Measurements from ENCODE around the gene SHISA8.
"Not testable (repeated sequence)": the region's sequence is repeated elsewhere in the genome, so short reads cannot be mapped to it uniquely, and the experiment has no call there.

The SHISA8 gene

DNA sequence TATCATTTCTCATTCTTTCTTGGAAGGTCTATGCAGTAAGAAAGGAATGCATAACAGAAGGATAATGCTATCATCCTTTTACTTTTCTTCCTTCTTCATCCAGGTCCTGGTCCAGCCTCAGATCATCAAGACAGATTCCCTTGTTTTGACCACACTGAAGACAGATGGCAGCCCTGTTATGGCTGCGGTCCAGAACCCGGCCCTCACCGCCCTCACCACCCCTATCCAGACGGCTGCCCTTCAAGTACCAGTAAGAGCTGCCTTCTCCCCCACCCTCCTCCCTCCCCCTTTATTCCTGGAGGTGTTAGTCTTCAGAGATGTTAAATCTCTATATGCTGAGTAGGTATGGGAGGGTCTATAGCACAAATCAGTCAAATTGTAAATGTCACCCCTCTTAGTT is 44.1 kb downstream of the SHISA8 start:
- H3K9me3 ChIP-seq (ENCODE audit: insufficient read depth, low read length, severe bottlenecking): no peaks in the 10 kb centered on the region
- H3K4me3 ChIP-seq (ENCODE audit: low read depth in 1 of 2, low read length in 2 of 2): no peak overlapping the region
- no peaks in the 10 kb centered on the region for H3K27me3 ChIP-seq (ENCODE audit: insufficient read depth, low read length, poor library complexity)
- H3K36me3 ChIP-seq (ENCODE audit: insufficient read depth, low read length): peaks cover 96% of the 10 kb centered on the region
- ATAC-seq (ENCODE audit: insufficient read depth, low read depth) (no peak), DNase-seq (no peak)
- TF ChIP-seq EZH2 (IDR thresholded peaks at IDR 0.05; ENCODE audit: borderline replicate concordance, low read depth, low read length, severe bottlenecking): no peak
- no peak for TF ChIP-seq CTCF (IDR thresholded peaks at IDR 0.05; ENCODE audit: borderline replicate concordance, extremely low read depth, low read length, poor library complexity, severe bottlenecking)
- H3K27ac ChIP-seq (ENCODE audit: low read length): no peak overlapping the region
- H4K20me1 ChIP-seq (ENCODE audit: insufficient read depth, low read length): peaks cover 47% of the 10 kb centered on the region
- H3K4me2 ChIP-seq (ENCODE audit: insufficient read depth, low read length): no peak overlapping the region
- peaks cover 41% of the 10 kb centered on the region for H3K79me2 ChIP-seq (ENCODE audit: insufficient read depth, low read length)
- no peaks in the 10 kb centered on the region for H3K4me1 ChIP-seq (ENCODE audit: insufficient read depth, low read length)
- no peak overlapping the region for H3K9ac ChIP-seq (ENCODE audit: low read depth, low read length)
- no peak overlapping the region for H2AFZ ChIP-seq (ENCODE audit: low read depth, low read length)

DNA sequence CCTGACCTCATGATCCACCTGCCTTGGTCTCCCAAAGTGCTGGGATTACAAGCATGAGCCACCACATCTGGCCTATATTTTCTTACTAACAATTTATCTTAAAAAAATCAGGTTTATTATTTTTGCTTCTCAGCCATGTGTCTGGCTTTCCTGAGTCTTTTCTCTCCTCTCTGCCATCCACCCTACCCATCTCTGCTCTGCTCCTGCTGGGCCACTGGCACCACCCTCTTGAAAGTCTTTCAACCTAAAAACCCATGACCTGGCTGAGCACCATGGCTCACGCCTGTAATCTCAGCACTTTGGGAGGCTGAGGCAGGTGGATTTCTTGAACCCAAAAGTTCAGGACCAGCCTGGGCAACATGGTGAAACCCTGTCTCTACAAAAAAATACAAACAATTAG is 44.8 kb downstream of the SHISA8 start:
- H3K27ac ChIP-seq (ENCODE audit: low read length); ATAC-seq (ENCODE audit: insufficient read depth, low read depth); H3K4me3 ChIP-seq (ENCODE audit: low read depth in 1 of 2, low read length in 2 of 2); H3K9me3 ChIP-seq (ENCODE audit: insufficient read depth, low read length, severe bottlenecking); DNase-seq; H2AFZ ChIP-seq (ENCODE audit: low read depth, low read length); H3K4me1 ChIP-seq (ENCODE audit: insufficient read depth, low read length); H3K9ac ChIP-seq (ENCODE audit: low read depth, low read length); H3K4me2 ChIP-seq (ENCODE audit: insufficient read depth, low read length); H3K27me3 ChIP-seq (ENCODE audit: insufficient read depth, low read length, poor library complexity): not testable (repeated sequence)
- Histone ChIP-seq H4K20me1 (ENCODE audit: insufficient read depth, low read length) (peaks cover 49% of the 10 kb centered on the region), H3K79me2 (ENCODE audit: insufficient read depth, low read length) (peaks cover 46% of the 10 kb centered on the region), H3K36me3 (ENCODE audit: insufficient read depth, low read length) (peaks cover 96% of the 10 kb centered on the region)

DNA sequence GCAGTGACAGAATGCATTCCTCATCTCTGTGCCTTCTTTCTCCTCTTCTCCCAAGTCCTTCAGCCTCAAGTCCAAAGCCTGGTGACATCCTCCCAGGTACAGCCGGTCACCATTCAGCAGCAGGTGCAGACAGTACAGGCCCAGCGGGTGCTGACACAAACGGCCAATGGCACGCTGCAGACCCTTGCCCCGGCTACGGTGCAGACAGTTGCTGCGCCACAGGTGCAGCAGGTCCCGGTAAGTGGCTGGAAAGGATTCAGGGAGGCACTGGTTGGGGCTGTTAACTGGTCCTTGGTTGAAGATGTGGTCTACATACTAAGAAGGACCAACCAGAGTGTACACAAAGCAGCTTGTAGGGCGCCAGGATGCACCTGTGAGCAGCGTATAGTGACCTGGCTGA is 46.3 kb downstream of the SHISA8 start:
- Histone ChIP-seq H2AFZ (ENCODE audit: low read depth, low read length) (no peak overlapping the region), H3K27me3 (ENCODE audit: insufficient read depth, low read length, poor library complexity) (no peaks in the 10 kb centered on the region), H3K4me2 (ENCODE audit: insufficient read depth, low read length) (no peak overlapping the region), H3K4me3 (ENCODE audit: low read depth in 1 of 2, low read length in 2 of 2) (no peak overlapping the region), H3K9ac (ENCODE audit: low read depth, low read length) (no peak overlapping the region), H3K9me3 (ENCODE audit: insufficient read depth, low read length, severe bottlenecking) (no peaks in the 10 kb centered on the region), H3K4me1 (ENCODE audit: insufficient read depth, low read length) (no peaks in the 10 kb centered on the region), H3K79me2 (ENCODE audit: insufficient read depth, low read length) (peaks cover 60% of the 10 kb centered on the region), H4K20me1 (ENCODE audit: insufficient read depth, low read length) (peaks cover 55% of the 10 kb centered on the region), H3K36me3 (ENCODE audit: insufficient read depth, low read length) (peaks cover 89% of the 10 kb centered on the region), H3K27ac (ENCODE audit: low read length) (no peak overlapping the region)
- no peak for ATAC-seq (ENCODE audit: insufficient read depth, low read depth)
- TF ChIP-seq EZH2 (IDR thresholded peaks at IDR 0.05; ENCODE audit: borderline replicate concordance, low read depth, low read length, severe bottlenecking): no peak
- no peak for TF ChIP-seq CTCF (IDR thresholded peaks at IDR 0.05; ENCODE audit: borderline replicate concordance, extremely low read depth, low read length, poor library complexity, severe bottlenecking)
- DNase-seq: no peak

DNA sequence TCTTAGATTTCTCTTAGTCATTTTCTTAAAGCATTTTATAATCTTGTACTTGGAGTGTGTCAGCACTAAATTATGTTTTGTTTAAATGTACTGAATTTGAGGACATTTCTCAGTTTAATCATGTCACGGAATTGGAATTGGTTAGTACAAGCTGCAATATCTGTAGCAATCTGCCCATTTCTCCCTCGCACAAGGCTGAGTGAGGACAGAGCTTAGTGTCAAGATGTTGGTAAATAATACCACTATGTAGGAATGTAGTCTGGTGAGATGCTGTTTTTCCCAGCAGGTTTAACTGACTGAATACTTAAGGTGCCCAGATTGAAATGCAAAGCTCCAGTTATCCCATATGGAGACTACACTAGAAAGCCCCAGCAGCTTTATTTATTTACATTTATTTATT is 51.4 kb downstream of the SHISA8 start:
- Histone ChIP-seq H4K20me1 (ENCODE audit: insufficient read depth, low read length) (peaks cover 81% of the 10 kb centered on the region), H3K27ac (ENCODE audit: low read length) (no peak overlapping the region), H3K79me2 (ENCODE audit: insufficient read depth, low read length) (peaks cover 95% of the 10 kb centered on the region)

More for the DNA sequence above, 51.4 kb downstream of the SHISA8 start:
- Histone ChIP-seq H3K9ac (ENCODE audit: low read depth, low read length) (no peak overlapping the region), H3K9me3 (ENCODE audit: insufficient read depth, low read length, severe bottlenecking) (no peaks in the 10 kb centered on the region), H3K4me1 (ENCODE audit: insufficient read depth, low read length) (no peaks in the 10 kb centered on the region), H3K27me3 (ENCODE audit: insufficient read depth, low read length, poor library complexity) (no peaks in the 10 kb centered on the region), H2AFZ (ENCODE audit: low read depth, low read length) (no peak overlapping the region), H3K4me2 (ENCODE audit: insufficient read depth, low read length) (no peak overlapping the region), H3K36me3 (ENCODE audit: insufficient read depth, low read length) (peaks cover 60% of the 10 kb centered on the region), H3K4me3 (ENCODE audit: low read depth in 1 of 2, low read length in 2 of 2) (no peak overlapping the region)
- DNase-seq: no peak
- TF ChIP-seq EZH2 (IDR thresholded peaks at IDR 0.05; ENCODE audit: borderline replicate concordance, low read depth, low read length, severe bottlenecking) (no peak), CTCF (IDR thresholded peaks at IDR 0.05; ENCODE audit: borderline replicate concordance, extremely low read depth, low read length, poor library complexity, severe bottlenecking) (no peak)
- no peak for ATAC-seq (ENCODE audit: insufficient read depth, low read depth)

Data from DND-41 (cell line).